HCT116 (cell line): ENCODE measurements around the gene EMD.

Experiments used
- CEBPB ChIP-seq: IDR thresholded peaks from 2 replicates; pipeline ENCODE4 v1.6.1; 2012; ENCODE audit warnings: low read depth
- CTCF ChIP-seq, 3 experiments: fragments of 200-600 bp in 1 of 3; sonication (generic) in 1 of 3; IDR thresholded peaks in 2 of 3; conservative IDR thresholded peaks in 1 of 3; 2 replicates each; pipeline ENCODE4 v1.5.1; 2012 to 2017; ENCODE audit warnings: low read depth in 2 of 3, low read length in 2 of 3, antibody characterized with exemption in 1 of 3, borderline replicate concordance in 1 of 3, control low read depth in 1 of 3, mild to moderate bottlenecking in 1 of 3, mixed read lengths in 1 of 3, mixed run types in 1 of 3, moderate library complexity in 1 of 3; ENCODE audit not compliant: insufficient read depth in 1 of 3
- EGR1 ChIP-seq: IDR thresholded peaks from 2 replicates; pipeline ENCODE4 v1.6.1; 2012; ENCODE audit warnings: low read depth
- EZH2 ChIP-seq: fragments of 200-600 bp; sonication (generic); IDR thresholded peaks from 2 replicates; pipeline ENCODE4 v1.6.1; 2017; ENCODE audit warnings: antibody characterized with exemption, mixed run types
- JUND ChIP-seq: IDR thresholded peaks from 2 replicates; pipeline ENCODE4 v1.6.1; 2012
- MAX ChIP-seq: IDR thresholded peaks from 2 replicates; pipeline ENCODE4 v1.6.1; 2012
- POLR2A ChIP-seq: IDR thresholded peaks from 2 replicates; pipeline ENCODE4 v1.7.0; 2011; ENCODE audit warnings: borderline replicate concordance; ENCODE audit not compliant: insufficient read depth, insufficient read length; ENCODE audit errors: extremely low read depth
- POLR2AphosphoS5 ChIP-seq: IDR thresholded peaks from 2 replicates; pipeline ENCODE4 v1.6.1; 2011; ENCODE audit warnings: mild to moderate bottlenecking, low read depth, low read length, moderate library complexity
- RAD21 ChIP-seq: IDR thresholded peaks from 2 replicates; pipeline ENCODE4 v1.6.1; 2012; ENCODE audit warnings: low read depth, mild to moderate bottlenecking
- REST ChIP-seq: IDR thresholded peaks from 2 replicates; pipeline ENCODE4 v1.6.1; 2012; ENCODE audit warnings: low read depth
- YY1 ChIP-seq: IDR thresholded peaks from 2 replicates; pipeline ENCODE4 v1.6.1; 2011; ENCODE audit warnings: low read length, low read depth, moderate library complexity, mild to moderate bottlenecking; ENCODE audit not compliant: insufficient replicate concordance; ENCODE audit errors: extremely low read depth
- ZFX ChIP-seq: fragments of 450-650 bp; IDR thresholded peaks from 2 replicates; pipeline ENCODE4 v1.6.1; 2017
- ZNF274 ChIP-seq: fragments of 200-500 bp; sonication (Bioruptor generic); IDR thresholded peaks from 2 replicates; pipeline ENCODE4 v1.6.1; 2014; ENCODE audit warnings: mild to moderate bottlenecking, low read depth, low read length, inconsistent platforms

- TF ChIP-seq CEBPB = no peak
- no peak for TF ChIP-seq YY1
- no peak for TF ChIP-seq CTCF (IDR thresholded peaks at IDR 0.05 in 2 of 3, conservative IDR thresholded peaks at IDR 0.05 in 1 of 3; ENCODE audit: borderline replicate concordance in 1 of 3, insufficient read depth in 1 of 3, low read depth in 2 of 3, low read length in 2 of 3)
- no peak for TF ChIP-seq EGR1
- TF ChIP-seq MAX = no peak
- no peak for TF ChIP-seq RAD21
- no peak for TF ChIP-seq EZH2
- TF ChIP-seq REST = no peak
- no peak for TF ChIP-seq POLR2AphosphoS5
- no peak for TF ChIP-seq JUND
- TF ChIP-seq ZFX = no peak
- TF ChIP-seq POLR2A = no peak
- no peak for TF ChIP-seq ZNF274
Observed at GRCh38 chrX:154356596-154356995, 22.5 kb upstream of the EMD start.
